KOPT-K1 (cell line): Measurements from ENCODE around the gene DUSP6.
"Not testable (repeated sequence)": the region's sequence is repeated elsewhere in the genome, so short reads cannot be mapped to it uniquely, and the experiment has no call there.

Source experiments
- H3K27ac ChIP-seq: fragments of 200-600 bp; sonication (generic); 2 replicates; pipeline ENCODE4 v1.5.1; 2016; ENCODE audit warnings: antibody characterized with exemption, mild to moderate bottlenecking, low read depth, low read length; ENCODE audit not compliant: poor library complexity, severe bottlenecking
- H3K36me3 ChIP-seq: fragments of 200-600 bp; sonication (generic); 2 replicates; pipeline ENCODE4 v1.5.1; 2017; ENCODE audit warnings: antibody characterized with exemption, mild to moderate bottlenecking, low read length, moderate library complexity; ENCODE audit not compliant: insufficient read depth
- H3K9me3 ChIP-seq: fragments of 200-600 bp; sonication (generic); 2 replicates; pipeline ENCODE4 v1.5.1; 2017; ENCODE audit warnings: antibody characterized with exemption, low read length, mild to moderate bottlenecking; ENCODE audit not compliant: insufficient read depth, poor library complexity, severe bottlenecking

DUSP6 gene

GRCh38 chr12:89349814-89350213 lies 2.5 kb downstream of the DUSP6 start:
- Histone ChIP-seq H3K27ac (peak overlapping the region; percentile 67), H3K36me3 (peaks cover 35% of the 10 kb centered on the region), H3K9me3 (peaks cover 23% of the 10 kb centered on the region)

GRCh38 chr12:89348894-89349699 lies 3.2 kb downstream of the DUSP6 start:
- Histone ChIP-seq H3K9me3 (peaks cover 16% of the 10 kb centered on the region), H3K27ac (peak overlapping the region; percentile 67), H3K36me3 (peaks cover 35% of the 10 kb centered on the region)

GRCh38 chr12:89347325-89347829 lies 4.9 kb downstream of the DUSP6 start:
- Histone ChIP-seq H3K36me3 (peaks cover 35% of the 10 kb centered on the region), H3K9me3 (no peaks in the 10 kb centered on the region), H3K27ac (peak overlapping the region; percentile 52)

GRCh38 chr12:89346741-89347324 lies 5.5 kb downstream of the DUSP6 start:
- Histone ChIP-seq H3K36me3 (peaks cover 35% of the 10 kb centered on the region), H3K9me3 (no peaks in the 10 kb centered on the region), H3K27ac (peak overlapping the region; percentile 52)

- Histone ChIP-seq H3K9me3 (no peaks in the 10 kb centered on the region), H3K27ac (peak overlapping the region; percentile 52), H3K36me3 (peaks cover 35% of the 10 kb centered on the region)
These were observed 6.2 kb downstream of the DUSP6 start for GRCh38 chr12:89345830-89346740.

GRCh38 chr12:89345376-89345775 lies 6.9 kb downstream of the DUSP6 start:
- H3K36me3 ChIP-seq = peaks cover 31% of the 10 kb centered on the region
- peak overlapping the region; percentile 52 for H3K27ac ChIP-seq
- H3K9me3 ChIP-seq = no peaks in the 10 kb centered on the region

GRCh38 chr12:89344862-89345202 lies 7.5 kb downstream of the DUSP6 start:
- Histone ChIP-seq H3K27ac (no peak overlapping the region), H3K36me3 (peaks cover 25% of the 10 kb centered on the region), H3K9me3 (no peaks in the 10 kb centered on the region)

GRCh38 chr12:89344043-89344861 lies 8.0 kb downstream of the DUSP6 start:
- H3K36me3 ChIP-seq = peaks cover 19% of the 10 kb centered on the region
- no peak overlapping the region for H3K27ac ChIP-seq
- H3K9me3 ChIP-seq = no peaks in the 10 kb centered on the region

- H3K9me3 ChIP-seq = no peaks in the 10 kb centered on the region
- no peak overlapping the region for H3K27ac ChIP-seq
- peaks cover 8% of the 10 kb centered on the region; the same call in 1 of the 2 replicates for H3K36me3 ChIP-seq
These were observed 9.2 kb downstream of the DUSP6 start for GRCh38 chr12:89343127-89343526.

- no peaks in the 10 kb centered on the region for H3K36me3 ChIP-seq
- H3K27ac ChIP-seq = no peak overlapping the region
- no peaks in the 10 kb centered on the region for H3K9me3 ChIP-seq
These were observed 11.4 kb downstream of the DUSP6 start for GRCh38 chr12:89340861-89341260.

GRCh38 chr12:89339526-89339925 lies 12.8 kb downstream of the DUSP6 start:
- no peaks in the 10 kb centered on the region for H3K36me3 ChIP-seq
- H3K9me3 ChIP-seq = no peaks in the 10 kb centered on the region
- H3K27ac ChIP-seq = no peak overlapping the region

GRCh38 chr12:89337136-89337535 lies 15.2 kb downstream of the DUSP6 start:
- not testable (repeated sequence) for H3K27ac ChIP-seq, H3K9me3 ChIP-seq, H3K36me3 ChIP-seq

GRCh38 chr12:89335452-89336244 lies 16.7 kb downstream of the DUSP6 start:
- H3K36me3 ChIP-seq = no peaks in the 10 kb centered on the region
- peaks cover 10% of the 10 kb centered on the region for H3K9me3 ChIP-seq
- no peak overlapping the region for H3K27ac ChIP-seq
